HG02852 (cell line): ENCODE data around the gene NCF4.
A peak's percentile ranks its signal among the peaks of the same experiment; 100 is the strongest.

Experiments used
- ATAC-seq: cut with Tn5 transposase; IDR thresholded peaks from one replicate; pipeline ENCODE4 v1.9.1; 2021; ENCODE audit warnings: mild to moderate bottlenecking, moderate library complexity; ENCODE audit not compliant: unreplicated experiment

Gene NCF4

GRCh38 chr22:36863979-36864378 is 3.2 kb downstream of the NCF4 start:
- ATAC-seq = no peak

DNA sequence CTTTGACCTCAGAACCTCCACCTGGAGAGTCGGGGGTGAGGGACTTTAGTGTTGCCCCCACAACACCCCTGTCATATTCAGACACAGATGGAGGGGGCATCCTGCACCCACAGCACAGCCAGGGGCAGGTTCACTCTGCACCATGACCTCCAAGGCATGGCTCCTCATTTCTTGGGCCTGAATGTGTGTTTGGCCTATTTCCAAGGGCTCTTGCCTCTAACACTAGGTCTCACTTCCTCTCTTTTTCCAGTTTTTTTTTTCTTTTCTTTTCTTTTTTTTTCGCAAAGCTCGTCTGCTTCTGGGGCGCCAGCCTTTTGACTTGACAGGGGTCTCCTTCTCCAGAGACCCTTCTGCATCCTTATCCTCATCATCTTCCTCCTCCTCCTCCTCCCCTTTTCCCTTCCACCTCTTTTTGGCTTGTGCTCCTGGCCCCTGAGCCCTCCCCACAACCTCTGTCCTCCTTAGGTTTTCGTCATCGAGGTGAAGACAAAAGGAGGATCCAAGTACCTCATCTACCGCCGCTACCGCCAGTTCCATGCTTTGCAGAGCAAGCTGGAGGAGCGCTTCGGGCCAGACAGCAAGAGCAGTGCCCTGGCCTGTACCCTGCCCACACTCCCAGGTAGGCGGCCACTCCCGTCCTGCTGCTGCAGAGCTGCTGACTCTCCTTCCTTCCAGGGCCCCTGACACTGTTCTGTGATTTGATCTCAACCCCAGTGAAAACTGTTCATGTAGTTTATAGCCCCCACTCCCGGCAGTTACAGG is 3.8 kb downstream of the NCF4 start:
- ATAC-seq = no peak

GRCh38 chr22:36865346-36865745 is 4.5 kb downstream of the NCF4 start:
- ATAC-seq = no peak

DNA sequence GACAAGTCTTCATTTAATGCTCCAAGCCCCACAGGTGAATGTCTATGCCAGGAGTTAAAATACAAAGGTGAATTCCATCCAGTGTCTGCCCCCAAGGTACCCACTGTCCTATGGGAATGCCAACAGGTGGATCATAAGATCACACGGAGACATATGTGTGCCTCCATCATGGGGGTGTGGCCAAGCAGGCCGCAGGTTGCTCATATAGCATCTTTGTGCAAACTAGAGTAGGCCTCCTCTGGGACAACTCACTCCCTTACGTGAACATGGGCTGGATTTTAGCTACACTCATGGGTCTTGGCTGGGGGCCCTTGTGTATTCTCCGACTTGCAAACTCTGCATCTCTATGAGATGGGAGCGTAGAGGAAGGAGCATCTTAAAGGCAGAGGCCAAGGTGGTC is 6.9 kb downstream of the NCF4 start:
- no peak for ATAC-seq

GRCh38 chr22:36868546-36869181 is 7.9 kb downstream of the NCF4 start:
- ATAC-seq = no peak

GRCh38 chr22:36870250-36870649 is 9.4 kb downstream of the NCF4 start:
- ATAC-seq = no peak

GRCh38 chr22:36871669-36872081 is 10.9 kb downstream of the NCF4 start:
- ATAC-seq = no peak

DNA sequence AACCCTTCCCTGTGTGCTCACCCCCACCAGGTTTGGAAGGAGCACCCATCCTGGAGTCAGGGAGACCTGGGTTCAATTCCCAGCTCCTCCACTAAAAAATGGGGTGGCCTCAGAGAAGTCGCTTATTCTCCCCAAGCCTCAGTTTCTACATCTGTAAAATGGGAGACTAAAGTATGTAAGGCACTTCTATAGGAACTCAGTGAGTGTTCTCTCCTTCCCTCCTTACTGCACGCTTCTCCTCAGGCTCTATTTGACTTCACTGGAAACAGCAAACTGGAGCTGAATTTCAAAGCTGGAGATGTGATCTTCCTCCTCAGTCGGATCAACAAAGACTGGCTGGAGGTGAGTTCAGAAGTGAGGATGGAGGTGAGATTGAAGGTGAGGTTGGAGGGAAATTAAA is 11.3 kb downstream of the NCF4 start:
- ATAC-seq = no peak

DNA sequence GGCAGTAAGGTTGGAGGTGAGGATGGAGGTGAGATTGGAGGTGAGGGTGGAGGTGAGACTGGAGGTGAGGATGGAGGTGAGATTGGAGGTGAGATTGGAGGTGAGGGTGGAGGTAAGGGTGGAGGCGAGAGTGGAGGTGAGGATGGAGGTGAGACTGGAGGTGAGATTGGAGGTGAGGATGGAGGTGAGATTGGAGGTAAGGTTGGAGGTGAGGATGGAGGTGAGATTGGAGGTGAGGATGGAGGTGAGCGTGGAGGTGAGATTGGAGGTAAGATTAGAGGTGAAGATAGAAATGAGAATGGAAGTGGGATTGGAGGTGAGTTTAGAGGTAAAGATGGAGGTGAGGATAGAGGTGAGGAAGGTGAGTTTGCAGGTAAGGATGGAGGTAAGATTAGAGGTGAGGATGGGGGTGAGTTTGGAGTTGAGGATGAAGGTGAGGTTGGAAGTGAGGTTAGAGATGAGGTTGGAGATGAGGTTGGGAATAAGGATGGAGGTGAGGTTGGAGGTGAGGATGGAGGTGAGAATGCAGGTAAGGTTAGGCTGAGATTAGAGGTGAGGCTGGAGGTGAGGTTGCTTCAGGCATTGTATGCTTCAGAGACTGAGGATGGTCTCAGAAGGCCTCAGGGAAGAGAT is 12.2 kb downstream of the NCF4 start:
- no peak for ATAC-seq

DNA sequence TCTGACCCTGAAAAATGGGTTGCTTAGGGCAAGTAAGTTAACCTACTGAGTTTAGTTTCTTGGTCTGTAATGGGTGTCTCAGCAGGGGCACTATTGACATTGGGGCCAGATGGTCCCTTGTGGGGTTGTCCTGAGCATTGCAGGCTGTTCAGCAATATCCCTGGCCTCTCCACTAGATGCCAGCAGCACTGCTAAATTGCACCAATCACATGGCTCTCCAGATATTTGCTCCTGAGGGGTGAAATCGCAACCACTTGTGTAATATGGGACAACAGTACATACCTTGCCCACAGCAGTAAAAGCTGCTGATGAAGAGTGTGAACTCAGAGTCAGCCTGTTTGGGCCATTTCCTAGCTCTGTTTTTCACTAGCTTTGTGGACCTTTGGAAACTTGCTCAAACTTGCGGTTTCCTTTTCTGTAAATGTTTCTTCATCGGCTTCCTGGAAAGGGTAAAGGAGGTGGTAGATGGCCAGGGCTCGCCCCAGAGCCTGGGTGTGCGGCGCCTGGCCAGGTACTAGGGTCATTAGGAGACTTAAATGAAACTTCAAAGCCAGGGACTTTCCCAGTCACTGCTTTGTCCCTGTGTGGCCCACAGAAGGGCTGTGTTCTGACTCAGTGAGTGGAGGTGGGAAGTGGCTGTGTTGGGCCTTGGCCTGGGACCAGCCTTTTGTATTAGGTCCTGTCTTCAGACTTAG is 13.0 kb downstream of the NCF4 start:
- ATAC-seq = peak; percentile 78

DNA sequence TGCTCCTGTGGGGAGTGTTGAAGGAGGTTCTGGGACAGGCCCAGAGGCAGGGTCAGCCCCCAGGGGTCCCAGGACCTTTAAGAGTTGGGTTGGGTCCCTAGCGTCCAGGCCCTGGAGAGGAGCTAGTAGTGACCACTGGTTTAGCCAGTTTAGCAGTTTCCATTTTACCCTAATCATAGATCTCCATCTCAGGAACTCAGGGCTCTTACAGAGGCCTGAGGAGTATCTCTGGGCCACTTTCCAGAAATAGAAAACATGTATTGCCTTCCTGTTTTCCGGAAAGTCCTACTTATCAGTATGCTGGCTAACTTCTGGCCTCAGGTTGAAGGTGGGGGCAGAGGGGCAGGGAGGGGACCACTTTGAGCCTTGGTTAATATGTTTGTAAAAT is 13.5 kb downstream of the NCF4 start:
- no peak for ATAC-seq

GRCh38 chr22:36874736-36875135 is 13.9 kb downstream of the NCF4 start:
- ATAC-seq = no peak

DNA sequence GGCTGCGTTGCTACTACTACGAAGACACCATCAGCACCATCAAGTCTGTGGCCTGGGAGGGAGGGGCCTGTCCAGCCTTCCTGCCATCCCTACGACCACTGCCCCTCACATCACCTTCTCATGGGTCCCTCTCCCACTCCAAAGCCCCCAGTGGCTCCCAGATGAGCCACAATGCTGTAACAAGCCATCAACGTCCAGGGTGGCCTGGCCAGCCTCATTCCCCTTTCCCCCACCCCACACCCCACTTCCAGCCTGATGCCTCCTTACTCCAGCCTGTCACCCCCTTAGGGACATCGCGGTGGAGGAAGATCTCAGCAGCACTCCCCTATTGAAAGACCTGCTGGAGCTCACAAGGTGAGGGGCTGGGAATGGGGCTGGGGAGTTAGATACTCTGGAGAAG is 14.9 kb downstream of the NCF4 start:
- ATAC-seq = no peak

GRCh38 chr22:36879775-36880174 is 19.0 kb downstream of the NCF4 start:
- ATAC-seq = no peak

DNA sequence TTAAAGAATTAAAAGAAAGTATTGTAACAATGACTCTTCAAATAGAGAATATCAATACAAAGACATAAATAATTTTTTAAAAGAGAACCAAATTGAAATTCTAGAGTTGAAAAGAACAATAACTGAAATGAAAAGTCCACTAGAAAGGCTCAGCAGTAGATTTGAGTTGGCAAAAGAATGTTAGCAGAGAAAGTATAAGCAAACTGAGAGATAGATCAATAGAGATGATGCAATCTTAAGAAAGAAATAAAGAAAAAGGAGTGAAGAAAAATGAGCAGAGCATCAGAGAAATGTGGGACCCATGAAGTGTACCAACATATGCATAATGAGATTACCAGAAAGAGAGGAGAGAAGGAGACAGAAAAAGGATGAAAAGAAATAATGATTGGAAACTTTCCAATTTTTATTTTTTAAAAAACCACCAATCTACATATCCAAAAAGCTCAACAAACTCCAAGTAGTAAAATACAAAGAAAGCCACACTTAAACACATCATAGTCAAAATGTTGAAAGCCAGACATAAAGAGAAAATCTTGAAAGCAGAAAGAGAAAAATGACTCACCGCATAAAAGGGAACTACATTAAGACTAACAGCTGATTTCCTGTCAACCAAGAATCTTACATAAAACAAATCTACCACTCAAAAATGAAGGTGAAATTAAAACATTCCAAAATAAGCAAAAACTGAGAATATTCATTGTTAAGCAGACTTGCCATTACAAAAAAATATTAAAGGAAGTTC is 20.9 kb downstream of the NCF4 start:
- no peak for ATAC-seq

GRCh38 chr22:36884349-36885158 is 23.7 kb downstream of the NCF4 start:
- ATAC-seq = no peak

DNA sequence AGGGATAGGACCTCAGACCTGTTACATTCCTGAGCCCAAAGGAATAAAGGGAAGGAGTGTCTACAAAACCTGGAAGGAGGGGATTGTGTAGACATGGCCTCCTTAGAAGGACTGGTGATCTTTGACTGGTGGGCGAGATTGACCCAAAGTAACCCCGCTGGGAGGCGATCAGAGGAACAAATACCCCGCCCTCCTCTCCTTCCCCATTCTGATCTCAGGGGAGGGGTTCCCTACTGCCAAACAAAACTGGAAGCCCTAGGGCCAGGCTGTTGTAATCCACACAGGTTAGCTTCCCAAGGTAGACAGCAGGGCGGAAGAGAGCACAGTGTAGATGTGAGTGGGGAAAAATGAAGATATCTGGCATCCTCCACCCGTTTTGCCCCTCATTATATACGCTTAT is 24.7 kb downstream of the NCF4 start:
- no peak for ATAC-seq

GRCh38 chr22:36886016-36886415 is 25.2 kb downstream of the NCF4 start:
- no peak for ATAC-seq

GRCh38 chr22:36887162-36887561 is 26.4 kb downstream of the NCF4 start:
- no peak for ATAC-seq

DNA sequence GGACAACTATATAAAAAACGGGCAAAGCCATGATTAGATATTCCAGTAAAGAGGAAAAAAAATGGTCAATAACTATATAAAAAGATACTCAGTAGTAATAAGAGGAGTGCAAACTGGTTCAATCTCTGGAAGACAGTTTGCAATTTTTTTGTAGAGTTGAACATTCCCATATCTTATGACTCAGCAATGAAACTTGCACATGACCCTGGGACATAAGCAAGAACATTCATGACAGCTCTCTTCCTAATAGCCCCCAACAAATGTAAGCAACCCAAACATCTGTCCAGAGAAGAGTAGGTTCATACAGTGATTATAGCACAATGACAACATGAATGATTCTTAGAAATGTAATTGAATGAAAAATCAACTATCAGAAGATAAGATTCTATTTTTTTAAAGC is 30.8 kb downstream of the NCF4 start:
- no peak for ATAC-seq
